H1 (cell line): ENCODE results near the gene GOLGA6C. TPM values are rescaled to one million over a fixed set of nuclear protein-coding genes. Genes with fewer than 3 reads are reported as not detected.

ENCODE experiments used
- CTCF ChIA-PET: fragments of 300-600 bp; sonication (Branson Sonifier 250); formaldehyde crosslinking; loops from one replicate; lab custom pipeline; 2021; ENCODE audit not compliant: partially characterized antibody; lab: Charles Lee
- POLR2A ChIA-PET: fragments of 300-600 bp; sonication (Branson Sonifier 250); formaldehyde crosslinking; loops from one replicate; lab custom pipeline; 2021; ENCODE audit warnings: inconsistent platforms; ENCODE audit not compliant: partially characterized antibody; lab: Charles Lee
- DNase-seq, 2 experiments: peaks; one replicate each; pipeline versions ENCODE4 v3.0.0 to v3.0.0-alpha.2; 2010 to 2022; ENCODE audit warnings: low spot score in 2 of 2, low read depth in 1 of 2, mixed read lengths in 1 of 2
- FAIRE-seq: peaks from 2 replicates; lab custom pipeline; 2011; peaks lifted over from hg19 to GRCh38; lab: Jason Lieb, UNC
- H2AFZ ChIP-seq: 2 replicates; pipeline ENCODE4 v1.8.1; 2012; ENCODE audit warnings: low read length, inconsistent platforms
- H2AK5ac ChIP-seq: 2 replicates; pipeline ENCODE4 v1.6.1; 2013; ENCODE audit warnings: low read depth, low read length
- H2BK120ac ChIP-seq: replicated peaks from 2 replicates; pipeline ENCODE3; 2013; ENCODE audit warnings: low read depth, low read length, inconsistent platforms
- H2BK12ac ChIP-seq: 2 replicates; pipeline ENCODE4 v1.6.1; 2013; ENCODE audit warnings: low read depth, low read length
- H2BK15ac ChIP-seq: 2 replicates; pipeline ENCODE4 v1.6.1; 2013; ENCODE audit warnings: low read length
- H2BK20ac ChIP-seq: 2 replicates; pipeline ENCODE4 v1.6.1; 2013; ENCODE audit warnings: low read length
- H2BK5ac ChIP-seq: 2 replicates; pipeline ENCODE4 v1.6.1; 2013; ENCODE audit warnings: low read depth, low read length
- H3K14ac ChIP-seq: 2 replicates; pipeline ENCODE4 v1.6.1; 2013; ENCODE audit warnings: inconsistent platforms; ENCODE audit not compliant: insufficient read length
- H3K18ac ChIP-seq: 2 replicates; pipeline ENCODE4 v1.6.1; 2013; ENCODE audit warnings: low read length; ENCODE audit errors: extremely low read depth
- H3K23ac ChIP-seq: 2 replicates; pipeline ENCODE4 v1.6.1; 2013; ENCODE audit warnings: inconsistent platforms; ENCODE audit not compliant: insufficient read length
- H3K23me2 ChIP-seq: 2 replicates; pipeline ENCODE4 v1.6.1; 2013; ENCODE audit warnings: low read depth, low read length
- H3K27ac ChIP-seq: 2 replicates; pipeline ENCODE4 v1.6.1; 2011; ENCODE audit warnings: low read depth, low read length, inconsistent platforms
- H3K27me3 ChIP-seq, 4 experiments: replicated peaks in 1 of 4; 1 replicate in 1 of 4; 2 replicates in 3 of 4; pipeline versions ENCODE4 v1.6.1 to v1.8.1; 2011 to 2013; ENCODE audit warnings: low read length in 3 of 4, mild to moderate bottlenecking in 3 of 4, inconsistent platforms in 2 of 4, mixed read lengths in 2 of 4, moderate library complexity in 1 of 4; ENCODE audit not compliant: control insufficient read depth in 3 of 4, insufficient read depth in 3 of 4; ENCODE audit errors: extremely low read depth in 1 of 4
- H3K36me3 ChIP-seq, 4 experiments: 2 replicates each; pipeline versions ENCODE4 v1.6.1 to v1.8.1; 2011 to 2013; ENCODE audit warnings: mild to moderate bottlenecking in 4 of 4, low read length in 3 of 4, moderate library complexity in 2 of 4, control low read depth in 1 of 4, inconsistent platforms in 1 of 4; ENCODE audit not compliant: insufficient read depth in 4 of 4, control insufficient read depth in 2 of 4
- H3K4ac ChIP-seq: replicated peaks from 2 replicates; pipeline ENCODE3; 2013; ENCODE audit warnings: low read length, low read depth, mixed read lengths, inconsistent platforms; ENCODE audit not compliant: insufficient read length
- H3K4me1 ChIP-seq, 4 experiments: replicated peaks in 1 of 4; 1 replicate in 1 of 4; 2 replicates in 3 of 4; pipeline versions ENCODE4 v1.6.1 to v1.8.1; 2011 to 2013; ENCODE audit warnings: low read length in 3 of 4, inconsistent platforms in 2 of 4, mixed read lengths in 1 of 4; ENCODE audit not compliant: insufficient read depth in 4 of 4, control insufficient read depth in 3 of 4
- H3K4me2 ChIP-seq, 2 experiments: 2 replicates each; pipeline versions ENCODE4 v1.6.1 to v1.8.1; 2011 to 2013; ENCODE audit warnings: low read depth in 2 of 2, low read length in 2 of 2, control low read depth in 1 of 2, inconsistent platforms in 1 of 2, mild to moderate bottlenecking in 1 of 2; ENCODE audit not compliant: insufficient read depth in 1 of 2
- H3K4me3 ChIP-seq, 4 experiments: fragments of 200-600, 300-600 bp in 1 of 4; sonication (generic), shearing (Covaris generic), sonication (Bioruptor Twin) in 1 of 4; 2 replicates each; pipeline versions ENCODE4 v1.5.1 to v1.8.1; 2011 to 2016; ENCODE audit warnings: low read length in 4 of 4, low read depth in 3 of 4, control low read depth in 2 of 4, inconsistent platforms in 2 of 4, mild to moderate bottlenecking in 2 of 4, mixed read lengths in 1 of 4, moderate library complexity in 1 of 4; ENCODE audit not compliant: insufficient read depth in 2 of 4; ENCODE audit errors: extremely low read depth in 1 of 4
- H3K56ac ChIP-seq: replicated peaks from 2 replicates; pipeline ENCODE3; 2013; ENCODE audit warnings: low read depth, mild to moderate bottlenecking, mixed read lengths, low read length, inconsistent platforms; ENCODE audit not compliant: insufficient read length
- H3K79me1 ChIP-seq: 2 replicates; pipeline ENCODE4 v1.6.1; 2013; ENCODE audit warnings: low read depth, low read length, control low read depth
- H3K79me2 ChIP-seq, 2 experiments: 2 replicates each; pipeline versions ENCODE4 v1.6.1 to v1.8.1; 2012 to 2013; ENCODE audit warnings: low read length in 2 of 2, mild to moderate bottlenecking in 2 of 2, inconsistent platforms in 1 of 2; ENCODE audit not compliant: insufficient read depth in 2 of 2, control insufficient read depth in 1 of 2
- H3K9ac ChIP-seq, 4 experiments: replicated peaks in 1 of 4; 1 replicate in 1 of 4; 2 replicates in 3 of 4; pipeline versions ENCODE4 v1.6.1 to v1.8.1; 2011 to 2013; ENCODE audit warnings: low read depth in 3 of 4, low read length in 3 of 4, control low read depth in 2 of 4, mild to moderate bottlenecking in 2 of 4, moderate library complexity in 2 of 4, inconsistent platforms in 1 of 4; ENCODE audit errors: extremely low read depth in 1 of 4
- H3K9me3 ChIP-seq, 2 experiments: 2 replicates each; pipeline versions ENCODE4 v1.6.1 to v1.8.1; 2012 to 2013; ENCODE audit warnings: mild to moderate bottlenecking in 2 of 2, moderate library complexity in 2 of 2, control low read depth in 1 of 2, inconsistent platforms in 1 of 2, low read depth in 1 of 2, low read length in 1 of 2, mixed read lengths in 1 of 2; ENCODE audit not compliant: insufficient read depth in 2 of 2
- H4K20me1 ChIP-seq, 2 experiments: replicated peaks in 1 of 2; 2 replicates each; pipeline versions ENCODE3 to v1.8.1; 2011 to 2013; ENCODE audit warnings: inconsistent platforms in 2 of 2, low read length in 2 of 2, mild to moderate bottlenecking in 1 of 2; ENCODE audit not compliant: insufficient read depth in 2 of 2, control insufficient read depth in 1 of 2
- H4K5ac ChIP-seq: 2 replicates; pipeline ENCODE4 v1.6.1; 2013; ENCODE audit warnings: low read length, low read depth, mixed read lengths, inconsistent platforms; ENCODE audit not compliant: insufficient read length
- H4K8ac ChIP-seq: 2 replicates; pipeline ENCODE4 v1.8.0; 2013; ENCODE audit warnings: mild to moderate bottlenecking, moderate library complexity, low read length, inconsistent platforms; ENCODE audit not compliant: insufficient read depth; ENCODE audit errors: extremely low read depth
- H4K91ac ChIP-seq: replicated peaks from 2 replicates; pipeline ENCODE3; 2013; ENCODE audit warnings: low read length, mixed read lengths, inconsistent platforms; ENCODE audit not compliant: insufficient read length
- WGBS, 2 experiments: shearing (Covaris generic) in 1 of 2; methylation state at CpG; one replicate each; pipeline versions ENCODE4 v1.1.6 to v1.1.7; 2013 to 2015; ENCODE audit warnings: low lambda C conversion rate in 2 of 2, mixed read lengths in 2 of 2, inconsistent platforms in 1 of 2, low coverage in 1 of 2, missing lambda C conversion rate in 1 of 2; ENCODE audit not compliant: insufficient replicate concordance in 2 of 2, insufficient coverage in 1 of 2, insufficient read length in 1 of 2; ENCODE audit errors: extremely low coverage in 1 of 2, missing lambda C conversion rate in 1 of 2; 5-methylcytosine and 5-hydroxymethylcytosine counted together
- polyA plus RNA-seq, 7 experiments: library from polyadenylated mRNA; depleted of rRNA in 3 of 7; stranded (reverse) in 5 of 7; unstranded in 2 of 7; fragments of >200 nt in 5 of 7; fragments of 200-250 nt in 2 of 7; gene quantifications; 1 replicate in 5 of 7; 2 replicates in 1 of 7; 4 replicates in 1 of 7; pipeline versions ENCODE4 v1.2.1 to v1.2.3, GENCODE V29; 2011 to 2013; ENCODE audit warnings: missing spikeins in 2 of 7, mixed read lengths in 2 of 7
- total RNA-seq: library from RNA; stranded (reverse); fragmentation: NEBNext Ultra II Directional; extraction: Animal tissue kit (Norgen Biotek cat#: 25700); gene quantifications from 2 replicates; pipeline ENCODE4 v1.2.1, GENCODE V29; 2021

GOLGA6C gene
- total and polyA plus RNA-seq, 2 of the 8 experiments (the other 6 are each of a cell fraction or from before 2014, with no cell fraction given): 0.14 to 0.35 TPM

- Histone ChIP-seq H3K36me3 (no peaks in the 10 kb centered on the region), H3K56ac (no peak overlapping the region), H4K91ac (no peak overlapping the region), H4K5ac (no peak overlapping the region), H3K23ac (no peak overlapping the region), H3K14ac (no peak overlapping the region), H3K27ac (no peak overlapping the region), H3K27me3 (no peaks in the 10 kb centered on the region; a peak in 1 of 7 replicates), H3K4ac (no peak overlapping the region), H2BK15ac (no peak overlapping the region), H2AFZ (no peak overlapping the region), H3K79me1 (no peaks in the 10 kb centered on the region), H2BK12ac (no peak overlapping the region), H3K23me2 (no peaks in the 10 kb centered on the region), H2BK5ac (no peak overlapping the region), H4K20me1 (no peaks in the 10 kb centered on the region), H4K8ac (no peak overlapping the region), H3K79me2 (no peaks in the 10 kb centered on the region), H2BK20ac (no peak overlapping the region), H3K9ac (no peak overlapping the region), H3K9me3 (no peaks in the 10 kb centered on the region), H3K4me2 (no peak overlapping the region), H2BK120ac (no peak overlapping the region), H3K4me3 (no peak overlapping the region), H2AK5ac (no peak overlapping the region), H3K18ac (no peak overlapping the region), H3K4me1 (no peaks in the 10 kb centered on the region; a peak in 2 of 7 replicates)
- POLR2A ChIA-PET: no interaction called here
- CTCF ChIA-PET: interaction anchor here (0.6 to 2.0 kb wide), 3 partner anchors 19 to 291 kb away, joined by 3 to 4 read pairs (median 3); no protein-coding TSS in a partner anchor
- no peak for DNase-seq
- FAIRE-seq: no peak
- WGBS, 2 experiments: 94% methylated on average over 15 of the region's 16 CpGs; no CpG with 5 or more reads in 1 of the 2 experiments
Measured at GRCh38 chr15:75225951-75226732, 32.0 kb upstream of the GOLGA6C start.
